Measurements from ENCODE around the gene RNF215.

GRCh38 chr22:30426388-30427353 lies 39.5 kb upstream of the RNF215 start:
- peak; percentile 63 for TF ChIP-seq CTCF (IDR thresholded peaks at IDR 0.05; ENCODE audit: poor library complexity)
- TF ChIP-seq EZH2 (IDR thresholded peaks at IDR 0.05; ENCODE audit: borderline replicate concordance): no peak
- no peak for TF ChIP-seq EZH2phosphoT487 (IDR thresholded peaks at IDR 0.05; ENCODE audit: low read depth, severe bottlenecking, unreplicated experiment)

Measured in hepatocyte (in vitro differentiated cells).